IMR-90 (cell line): ENCODE data around the gene RNF213. TPM values are rescaled to one million over a fixed set of nuclear protein-coding genes. Genes with fewer than 3 reads are reported as not detected.

Experiments used
- ATAC-seq: fragments of 200-7000 bp; cut with Tn5 transposase; 2 replicates; pipeline ENCODE4 v1.9.1; 2020; ENCODE audit warnings: low read depth, mild to moderate bottlenecking, moderate library complexity
- BruUV-seq: library from RNA; stranded (reverse); fragments of 400-500 nt; replicated peaks from 2 replicates; lab custom pipeline; 2021; lab: Mats Ljungman, UMichigan
- CTCF ChIA-PET: fragments of 300-600 bp; formaldehyde crosslinking; extraction: SDS; loops from one replicate; lab custom pipeline; 2021; ENCODE audit warnings: antibody characterized with exemption; lab: Yijun Ruan, JAX
- POLR2A ChIA-PET: fragments of 300-600 bp; sonication (Branson Sonifier 250); formaldehyde crosslinking; loops from one replicate; lab custom pipeline; 2022; ENCODE audit warnings: antibody characterized with exemption; ENCODE audit not compliant: unreplicated experiment; lab: Charles Lee
- DNase-seq: peaks from one replicate; pipeline ENCODE4 v3.0.0; 2013
- H2AFZ ChIP-seq: replicated peaks from 2 replicates; pipeline ENCODE3; 2013; ENCODE audit warnings: low read length, mild to moderate bottlenecking; ENCODE audit not compliant: poor library complexity
- H2AK5ac ChIP-seq: 2 replicates; pipeline ENCODE4 v1.6.1; 2013; ENCODE audit warnings: low read depth, low read length, inconsistent platforms
- H2AK9ac ChIP-seq: replicated peaks from 2 replicates; pipeline ENCODE3; 2013; ENCODE audit warnings: mild to moderate bottlenecking, low read depth, low read length, moderate library complexity; ENCODE audit not compliant: poor library complexity
- H2BK120ac ChIP-seq: 2 replicates; pipeline ENCODE4 v1.6.1; 2013; ENCODE audit warnings: low read depth, low read length, inconsistent platforms
- H2BK15ac ChIP-seq: 3 replicates; pipeline ENCODE4 v1.6.1; 2013; ENCODE audit warnings: low read depth, low read length, inconsistent platforms
- H2BK20ac ChIP-seq: 2 replicates; pipeline ENCODE4 v1.6.1; 2013; ENCODE audit warnings: low read depth, mild to moderate bottlenecking, inconsistent platforms, low read length, moderate library complexity
- H2BK5ac ChIP-seq: 2 replicates; pipeline ENCODE4 v1.6.1; 2013; ENCODE audit warnings: mild to moderate bottlenecking, low read depth, low read length, inconsistent platforms; ENCODE audit not compliant: poor library complexity, severe bottlenecking
- H3K14ac ChIP-seq: replicated peaks from 2 replicates; pipeline ENCODE4 v1.6.1; 2013; ENCODE audit warnings: low read depth, low read length, inconsistent platforms
- H3K18ac ChIP-seq: 2 replicates; pipeline ENCODE4 v1.6.1; 2013; ENCODE audit warnings: low read depth, low read length, control low read depth
- H3K23ac ChIP-seq: 2 replicates; pipeline ENCODE4 v1.6.1; 2013; ENCODE audit warnings: low read depth, low read length, inconsistent platforms
- H3K27ac ChIP-seq: 2 replicates; pipeline ENCODE4 v1.5.1; 2013; ENCODE audit warnings: mild to moderate bottlenecking, control low read depth, low read length; ENCODE audit not compliant: insufficient read depth
- H3K27me3 ChIP-seq: 2 replicates; pipeline ENCODE4 v1.6.1; 2013; ENCODE audit warnings: low read length; ENCODE audit not compliant: control insufficient read depth, insufficient read depth
- H3K36me3 ChIP-seq: 2 replicates; pipeline ENCODE4 v1.6.1; 2013; ENCODE audit warnings: low read length, mixed read lengths; ENCODE audit not compliant: control insufficient read depth, insufficient read depth
- H3K4ac ChIP-seq: 2 replicates; pipeline ENCODE4 v1.6.1; 2013; ENCODE audit warnings: low read depth, low read length, inconsistent platforms
- H3K4me1 ChIP-seq: 2 replicates; pipeline ENCODE4 v1.6.1; 2013; ENCODE audit warnings: low read length, mixed read lengths; ENCODE audit not compliant: control insufficient read depth, insufficient read depth
- H3K4me2 ChIP-seq: 2 replicates; pipeline ENCODE4 v1.6.1; 2013; ENCODE audit warnings: low read depth, mild to moderate bottlenecking, control low read depth, low read length, moderate library complexity
- H3K4me3 ChIP-seq: 2 replicates; pipeline ENCODE4 v1.5.1; 2013; ENCODE audit warnings: low read depth, mild to moderate bottlenecking, control low read depth, low read length, moderate library complexity; ENCODE audit not compliant: insufficient read depth
- H3K56ac ChIP-seq: 2 replicates; pipeline ENCODE4 v1.6.1; 2013; ENCODE audit warnings: low read length, inconsistent platforms; ENCODE audit not compliant: insufficient read depth; ENCODE audit errors: extremely low read depth
- H3K79me1 ChIP-seq, 2 experiments: 2 replicates each; pipeline ENCODE4 v1.6.1; 2013; ENCODE audit warnings: low read length in 2 of 2, inconsistent platforms in 1 of 2, low read depth in 1 of 2
- H3K9ac ChIP-seq: 2 replicates; pipeline ENCODE4 v1.6.1; 2013; ENCODE audit warnings: low read depth, low read length, control low read depth
- H3K9me1 ChIP-seq: 2 replicates; pipeline ENCODE4 v1.6.1; 2013; ENCODE audit warnings: low read length, inconsistent platforms; ENCODE audit not compliant: insufficient read depth
- H3K9me3 ChIP-seq: 2 replicates; pipeline ENCODE4 v1.6.1; 2013; ENCODE audit warnings: low read length; ENCODE audit not compliant: control insufficient read depth, insufficient read depth
- H4K20me1 ChIP-seq: 2 replicates; pipeline ENCODE4 v1.6.1; 2013; ENCODE audit warnings: low read length, inconsistent platforms; ENCODE audit not compliant: insufficient read depth
- H4K5ac ChIP-seq: 2 replicates; pipeline ENCODE4 v1.6.1; 2013; ENCODE audit warnings: mild to moderate bottlenecking, low read depth, low read length, control low read depth
- H4K8ac ChIP-seq, 2 experiments: 2 replicates each; pipeline ENCODE4 v1.6.1; 2013; ENCODE audit warnings: low read depth in 2 of 2, low read length in 2 of 2, control low read depth in 1 of 2, inconsistent platforms in 1 of 2
- H4K91ac ChIP-seq: 2 replicates; pipeline ENCODE4 v1.6.1; 2013; ENCODE audit warnings: low read depth, low read length, inconsistent platforms; ENCODE audit not compliant: insufficient read depth
- BHLHE40 ChIP-seq: fragments of 150-350 bp; IDR thresholded peaks from 2 replicates; pipeline ENCODE4 v1.6.1; 2016; ENCODE audit warnings: mild to moderate bottlenecking, low read depth, low read length
- CEBPB ChIP-seq: IDR thresholded peaks from 2 replicates; pipeline ENCODE4 v1.6.1; 2012; ENCODE audit warnings: low read depth, low read length, improper control_type of control experiment
- CHD1 ChIP-seq: IDR thresholded peaks from 2 replicates; pipeline ENCODE4 v1.6.1; 2012; ENCODE audit warnings: low read depth, low read length, improper control_type of control experiment
- CTCF ChIP-seq: conservative IDR thresholded peaks from 2 replicates; pipeline ENCODE4 v1.5.1; 2012; ENCODE audit warnings: mild to moderate bottlenecking, low read depth, low read length, improper control_type of control experiment
- ELK1 ChIP-seq: fragments of 150-350 bp; IDR thresholded peaks from 2 replicates; pipeline ENCODE4 v1.6.1; 2016; ENCODE audit warnings: low read depth, mild to moderate bottlenecking, low read length, moderate library complexity, borderline replicate concordance
- FOS ChIP-seq: fragments of 150-350 bp; IDR thresholded peaks from 2 replicates; pipeline ENCODE4 v1.6.1; 2016; ENCODE audit warnings: low read depth, low read length
- MAFK ChIP-seq: IDR thresholded peaks from 2 replicates; pipeline ENCODE4 v1.6.1; 2012; ENCODE audit warnings: low read depth, low read length, improper control_type of control experiment
- MAZ ChIP-seq: IDR thresholded peaks from 2 replicates; pipeline ENCODE4 v1.6.1; 2012; ENCODE audit warnings: low read depth, mild to moderate bottlenecking, low read length, improper control_type of control experiment, moderate library complexity, borderline replicate concordance
- MXI1 ChIP-seq: IDR thresholded peaks from 2 replicates; pipeline ENCODE4 v1.6.1; 2012; ENCODE audit warnings: low read depth, mild to moderate bottlenecking, low read length, moderate library complexity, borderline replicate concordance
- NFE2L2 ChIP-seq: fragments of 150-350 bp; IDR thresholded peaks from 2 replicates; pipeline ENCODE4 v1.6.1; 2016; ENCODE audit warnings: low read depth, mild to moderate bottlenecking, low read length
- POLR2A ChIP-seq: IDR thresholded peaks from 2 replicates; pipeline ENCODE4 v1.6.1; 2012; ENCODE audit warnings: mild to moderate bottlenecking, low read depth, low read length
- RAD21 ChIP-seq: IDR thresholded peaks from 2 replicates; pipeline ENCODE4 v1.6.1; 2012; ENCODE audit warnings: low read length, improper control_type of control experiment
- RCOR1 ChIP-seq: IDR thresholded peaks from 2 replicates; pipeline ENCODE4 v1.6.1; 2012; ENCODE audit warnings: mild to moderate bottlenecking, low read length, improper control_type of control experiment; ENCODE audit not compliant: insufficient replicate concordance
- RFX5 ChIP-seq: IDR thresholded peaks from 2 replicates; pipeline ENCODE4 v1.8.0; 2012; ENCODE audit warnings: low read depth, mild to moderate bottlenecking, low read length, moderate library complexity
- SMC3 ChIP-seq: fragments of 150-350 bp; IDR thresholded peaks from 2 replicates; pipeline ENCODE4 v1.6.1; 2016; ENCODE audit warnings: low read depth, mild to moderate bottlenecking, antibody characterized with exemption, low read length, moderate library complexity
- USF2 ChIP-seq: fragments of 150-350 bp; IDR thresholded peaks from 2 replicates; pipeline ENCODE4 v1.6.1; 2017; ENCODE audit warnings: mild to moderate bottlenecking, antibody characterized with exemption, low read length, low read depth
- WGBS, 2 experiments: methylation state at CpG; one replicate each; pipeline versions ENCODE4 v1.1.5 to v1.1.7; 2013; ENCODE audit warnings: missing lambda C conversion rate in 2 of 2; ENCODE audit not compliant: insufficient read length in 1 of 2; ENCODE audit errors: extremely low coverage in 2 of 2; 5-methylcytosine and 5-hydroxymethylcytosine counted together
- dilution Hi-C: fragments of 300-500 bp; cut with HindIII; formaldehyde crosslinking; loops from one replicate; pipeline ENCODE4 v1.14.3; 2018; ENCODE audit warnings: low sequenced_read_pairs; ENCODE audit not compliant: unreplicated experiment
- in situ Hi-C: fragments of 300-500 bp; cut with MboI; formaldehyde crosslinking; loops from 3 replicates; pipeline ENCODE4 v1.14.3; 2019; ENCODE audit warnings: low sequenced_read_pairs, inconsistent platforms, mixed read lengths
- intact Hi-C: fragments of 100-400 bp; cut with micrococcal nuclease; formaldehyde crosslinking; loops from 2 replicates; pipeline ENCODE4 v1.10.0; 2022
- polyA plus RNA-seq, 3 experiments: library from polyadenylated mRNA; depleted of rRNA; stranded (reverse); fragments of >200 nt; gene quantifications; 2 replicates each; pipeline ENCODE4 v1.2.3, GENCODE V29; 2012; ENCODE audit warnings: low replicate concordance in 1 of 3
- total RNA-seq: library from RNA; depleted of rRNA; stranded (reverse); fragments of >200 nt; gene quantifications from 2 replicates; pipeline ENCODE4 v1.2.3, GENCODE V29; 2012

Gene RNF213
- total and polyA plus RNA-seq, 2 of the 4 experiments (the other 2 are of a cell fraction), result 23.4 to 36.0 TPM

- dilution Hi-C loops, result no loop called here
Measured at GRCh38 chr17:80245566-80246265, 14.9 kb upstream of the RNF213 start.

More at GRCh38 chr17:80245566-80246265, 14.9 kb upstream of the RNF213 start:
- Histone ChIP-seq H3K4me3 (no peak overlapping the region), H3K4me1 (no peaks in the 10 kb centered on the region), H2BK5ac (no peak overlapping the region), H3K36me3 (peaks cover 56% of the 10 kb centered on the region), H3K56ac (no peak overlapping the region), H3K9me3 (no peaks in the 10 kb centered on the region), H4K8ac (no peak overlapping the region), H2BK20ac (no peak overlapping the region), H4K5ac (no peak overlapping the region), H3K9me1 (0 out of 2 replicates have a peak, but pooled peaks cover 2% of the 10 kb centered on the region), H3K27ac (no peak overlapping the region), H2AK5ac (no peak overlapping the region), H3K27me3 (no peaks in the 10 kb centered on the region), H2AK9ac (no peak overlapping the region), H3K9ac (no peak overlapping the region), H3K23ac (no peak overlapping the region), H3K79me1 (no peaks in the 10 kb centered on the region), H3K14ac (no peak overlapping the region), H4K20me1 (no peaks in the 10 kb centered on the region), H3K4ac (no peak overlapping the region), H3K4me2 (no peak overlapping the region), H3K18ac (no peak overlapping the region), H2BK15ac (no peak overlapping the region), H2BK120ac (no peak overlapping the region), H2AFZ (no peak overlapping the region), H4K91ac (no peak overlapping the region)
- TF ChIP-seq SMC3 (no peak), CHD1 (no peak), POLR2A (no peak), MXI1 (no peak), FOS (no peak), CEBPB (no peak), USF2 (no peak), RCOR1 (no peak), NFE2L2 (no peak), RFX5 (no peak), MAFK (no peak), RAD21 (no peak), CTCF (no peak), MAZ (no peak), BHLHE40 (no peak), ELK1 (no peak)
- in situ Hi-C loops (no loop called here), intact Hi-C loops (no loop called here)
- ATAC-seq (no peak), DNase-seq (no peak)
- CTCF ChIA-PET, result no interaction called here
- 97% methylated on average over 6 of the region's 27 CpGs; no CpG with 5 or more reads in 1 of the 2 experiments for WGBS, 2 experiments
- BruUV-seq, result no TSS peak
- POLR2A ChIA-PET, result no interaction called here
